ENCODE data around the gene C13orf46.

- no peak for TF ChIP-seq SP1 (IDR thresholded peaks at IDR 0.05)
- TF ChIP-seq FOXA1 (IDR thresholded peaks at IDR 0.05) = no peak
These were observed 40.2 kb upstream of the C13orf46 start for GRCh38 chr13:114013952-114014629.

Data from HEK293T (cell line).